ENCODE measurements around the gene CEP57L1. TPM values are rescaled to one million over a fixed set of nuclear protein-coding genes. Genes with fewer than 3 reads are reported as not detected.

The CEP57L1 gene
- total and polyA plus RNA-seq, 9 of the 15 experiments (the other 6 are each of a cell fraction or from before 2014, with no cell fraction given) = 39.4 to 88.6 (median 61.8) TPM

GRCh38 chr6:109102762-109103161 is 7.5 kb downstream of the CEP57L1 start:
- Histone ChIP-seq H3K9ac (ENCODE audit: insufficient read depth in 1 of 2, low read depth in 2 of 2, low read length in 2 of 2) (peak overlapping the region in 1 of 2 experiments; percentile 63; a peak in 2 of 4 replicates), H3K4me3 (no peak overlapping the region; the same call in 1 of the 2 replicates), H3K9me3 (replicated peaks; ENCODE audit: control insufficient read depth, insufficient read depth, low read depth, low read length) (no peaks in the 10 kb centered on the region; the same call in 1 of the 2 replicates), H3K4me2 (ENCODE audit: insufficient read depth, low read length) (peak overlapping the region; percentile 35; the same call in 1 of the 2 replicates), H3K36me3 (ENCODE audit: control insufficient read depth, insufficient read depth, low read length) (peaks cover 47% of the 10 kb centered on the region), H3K79me2 (ENCODE audit: control insufficient read depth, insufficient read depth, low read length) (peaks cover 86% of the 10 kb centered on the region), H4K20me1 (replicated peaks; ENCODE audit: control insufficient read depth, insufficient read depth, low read length) (no peaks in the 10 kb centered on the region), H3K27me3 (ENCODE audit: control insufficient read depth in 2 of 2, insufficient read depth in 2 of 2, low read length in 2 of 2) (no peaks in the 10 kb centered on the region), H2AFZ (ENCODE audit: low read depth, low read length) (peak overlapping the region; percentile 15; the same call in 1 of the 2 replicates), H3K4me1 (replicated peaks in 1 of 2; ENCODE audit: control insufficient read depth in 2 of 2, insufficient read depth in 2 of 2, low read length in 2 of 2) (peaks cover 4 to 9% of the 10 kb centered on the region in 2 experiments), H3K27ac (ENCODE audit: extremely low read depth, low read depth, low read length) (peak overlapping the region; percentile 65), H3K9me1 (ENCODE audit: control insufficient read depth, insufficient read depth, low read length) (no peaks in the 10 kb centered on the region)
- ATAC-seq (peak; percentile 83), DNase-seq (ENCODE audit: extremely low read depth in 1 of 4, low spot score in 3 of 4) (peak; percentile 17 to 67 (median 42)), FAIRE-seq (peak; percentile 77)
- ChIA-PET POLR2A (no interaction called here), CTCF (ENCODE audit: low intra/inter-chr PET ratio) (no interaction called here)
- 0% methylated on average over 1 of the region's 1 CpG for WGBS (ENCODE audit: insufficient coverage, low coverage, missing lambda C conversion rate)
- no TSS peak for BruUV-seq (replicated peaks)
- in situ Hi-C loops (cut with MboI) = no loop called here
- intact Hi-C loops (cut with micrococcal nuclease) = no loop called here
- TF ChIP-seq HMBOX1 (IDR thresholded peaks at IDR 0.05) = 0 out of 2 replicates have a peak, but pooled peaks have one; percentile 37
- no peak for TF ChIP-seq ZNF639 (CRISPR knock-in tag; conservative IDR thresholded peaks at IDR 0.05 in 1 of 2, IDR thresholded peaks at IDR 0.05 in 1 of 2)
- TF ChIP-seq, protein P1, sequence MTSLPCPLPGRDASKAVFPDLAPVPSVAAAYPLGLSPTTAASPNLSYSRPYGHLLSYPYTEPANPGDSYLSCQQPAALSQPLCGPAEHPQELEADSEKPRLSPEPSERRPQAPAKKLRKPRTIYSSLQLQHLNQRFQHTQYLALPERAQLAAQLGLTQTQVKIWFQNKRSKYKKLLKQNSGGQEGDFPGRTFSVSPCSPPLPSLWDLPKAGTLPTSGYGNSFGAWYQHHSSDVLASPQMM (CRISPR knock-in tag; IDR thresholded peaks at IDR 0.05) = no peak
- TF ChIP-seq, protein P2, sequence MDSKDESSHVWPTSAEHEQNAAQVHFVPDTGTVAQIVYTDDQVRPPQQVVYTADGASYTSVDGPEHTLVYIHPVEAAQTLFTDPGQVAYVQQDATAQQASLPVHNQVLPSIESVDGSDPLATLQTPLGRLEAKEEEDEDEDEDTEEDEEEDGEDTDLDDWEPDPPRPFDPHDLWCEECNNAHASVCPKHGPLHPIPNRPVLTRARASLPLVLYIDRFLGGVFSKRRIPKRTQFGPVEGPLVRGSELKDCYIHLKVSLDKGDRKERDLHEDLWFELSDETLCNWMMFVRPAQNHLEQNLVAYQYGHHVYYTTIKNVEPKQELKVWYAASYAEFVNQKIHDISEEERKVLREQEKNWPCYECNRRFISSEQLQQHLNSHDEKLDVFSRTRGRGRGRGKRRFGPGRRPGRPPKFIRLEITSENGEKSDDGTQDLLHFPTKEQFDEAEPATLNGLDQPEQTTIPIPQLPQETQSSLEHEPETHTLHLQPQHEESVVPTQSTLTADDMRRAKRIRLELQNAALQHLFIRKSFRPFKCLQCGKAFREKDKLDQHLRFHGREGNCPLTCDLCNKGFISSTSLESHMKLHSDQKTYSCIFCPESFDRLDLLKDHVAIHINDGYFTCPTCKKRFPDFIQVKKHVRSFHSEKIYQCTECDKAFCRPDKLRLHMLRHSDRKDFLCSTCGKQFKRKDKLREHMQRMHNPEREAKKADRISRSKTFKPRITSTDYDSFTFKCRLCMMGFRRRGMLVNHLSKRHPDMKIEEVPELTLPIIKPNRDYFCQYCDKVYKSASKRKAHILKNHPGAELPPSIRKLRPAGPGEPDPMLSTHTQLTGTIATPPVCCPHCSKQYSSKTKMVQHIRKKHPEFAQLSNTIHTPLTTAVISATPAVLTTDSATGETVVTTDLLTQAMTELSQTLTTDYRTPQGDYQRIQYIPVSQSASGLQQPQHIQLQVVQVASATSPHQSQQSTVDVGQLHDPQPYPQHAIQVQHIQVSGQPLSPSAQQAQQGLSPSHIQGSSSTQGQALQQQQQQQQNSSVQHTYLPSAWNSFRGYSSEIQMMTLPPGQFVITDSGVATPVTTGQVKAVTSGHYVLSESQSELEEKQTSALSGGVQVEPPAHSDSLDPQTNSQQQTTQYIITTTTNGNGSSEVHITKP (IDR thresholded peaks at IDR 0.05; ENCODE audit: partially characterized antibody) = peak; percentile 72
- TF ChIP-seq ADNP (tag; IDR thresholded peaks at IDR 0.05) = 0 out of 2 replicates have a peak, but pooled peaks have one; percentile 45
- TF ChIP-seq, protein P3, sequence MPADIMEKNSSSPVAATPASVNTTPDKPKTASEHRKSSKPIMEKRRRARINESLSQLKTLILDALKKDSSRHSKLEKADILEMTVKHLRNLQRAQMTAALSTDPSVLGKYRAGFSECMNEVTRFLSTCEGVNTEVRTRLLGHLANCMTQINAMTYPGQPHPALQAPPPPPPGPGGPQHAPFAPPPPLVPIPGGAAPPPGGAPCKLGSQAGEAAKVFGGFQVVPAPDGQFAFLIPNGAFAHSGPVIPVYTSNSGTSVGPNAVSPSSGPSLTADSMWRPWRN (IDR thresholded peaks at IDR 0.05; ENCODE audit: low read depth) = no peak
- no peak for TF ChIP-seq BCL6 (CRISPR knock-in tag; IDR thresholded peaks at IDR 0.05)
- TF ChIP-seq ARID1B (IDR thresholded peaks at IDR 0.05) = peak; percentile 84
- TF ChIP-seq MTA1 (IDR thresholded peaks at IDR 0.05; ENCODE audit: borderline replicate concordance) = no peak
- peak; percentile 54; the same call in 1 of the 2 replicates for TF ChIP-seq EP300 (IDR thresholded peaks at IDR 0.05; ENCODE audit: low read length)
- TF ChIP-seq GTF3C2 (IDR thresholded peaks at IDR 0.05; ENCODE audit: borderline replicate concordance, extremely low read depth, insufficient read length) = no peak
